Smooth muscle cell (in vitro differentiated cells): ENCODE data around the gene PHF24. TPM values are rescaled to one million over a fixed set of nuclear protein-coding genes. Genes with fewer than 3 reads are reported as not detected.
A peak's percentile ranks its signal among the peaks of the same experiment; 100 is the strongest.

ENCODE experiments used
- DNase-seq: peaks from one replicate; lab custom pipeline; 2025; ENCODE audit not compliant: unreplicated experiment; lab: John Stamatoyannopoulos, UW
- H2AFZ ChIP-seq: fragments of 200-600 bp; sonication (generic); 2 replicates; pipeline ENCODE4 v1.6.0; 2016; ENCODE audit warnings: antibody characterized with exemption, low read depth, mild to moderate bottlenecking
- H3F3A ChIP-seq: fragments of 200-600 bp; sonication (generic); 2 replicates; pipeline ENCODE4 v1.6.0; 2017; ENCODE audit warnings: antibody characterized with exemption, low read depth
- H3K27ac ChIP-seq: fragments of 200-600 bp; sonication (generic); 2 replicates; pipeline ENCODE4 v1.5.1; 2016; ENCODE audit warnings: low read depth, mild to moderate bottlenecking
- H3K27me3 ChIP-seq: fragments of 200-600 bp; sonication (generic); 2 replicates; pipeline ENCODE4 v1.6.1; 2016; ENCODE audit warnings: low read depth, mild to moderate bottlenecking
- H3K36me3 ChIP-seq: fragments of 200-600 bp; sonication (generic); 2 replicates; pipeline ENCODE4 v1.5.1; 2016; ENCODE audit warnings: low read depth
- H3K4me1 ChIP-seq: fragments of 200-600 bp; sonication (generic); 2 replicates; pipeline ENCODE4 v1.5.1; 2016; ENCODE audit warnings: low read depth
- H3K4me2 ChIP-seq: fragments of 200-600 bp; sonication (generic); 2 replicates; pipeline ENCODE4 v1.6.0; 2016; ENCODE audit warnings: mild to moderate bottlenecking
- H3K4me3 ChIP-seq: fragments of 200-600 bp; sonication (generic); 2 replicates; pipeline ENCODE4 v1.5.1; 2016; ENCODE audit warnings: mild to moderate bottlenecking
- H3K79me2 ChIP-seq: fragments of 200-600 bp; sonication (generic); 2 replicates; pipeline ENCODE4 v1.6.0; 2016; ENCODE audit warnings: low read depth, mild to moderate bottlenecking
- H3K9ac ChIP-seq: fragments of 200-600 bp; sonication (generic); 2 replicates; pipeline ENCODE4 v1.6.0; 2016; ENCODE audit warnings: low read depth
- H3K9me3 ChIP-seq: fragments of 200-600 bp; sonication (generic); replicated peaks from 2 replicates; pipeline ENCODE4 v1.5.1; 2016; ENCODE audit warnings: low read depth
- H4K20me1 ChIP-seq: fragments of 200-600 bp; sonication (generic); 2 replicates; pipeline ENCODE4 v1.6.0; 2016; ENCODE audit warnings: low read depth
- CTCF ChIP-seq: fragments of 200-600 bp; sonication (generic); IDR thresholded peaks from 2 replicates; pipeline ENCODE4 v1.5.1; 2017; ENCODE audit warnings: borderline replicate concordance, mild to moderate bottlenecking, antibody characterized with exemption; ENCODE audit not compliant: insufficient read depth, poor library complexity, severe bottlenecking
- WGBS: methylation state at CpG from one replicate; pipeline ENCODE4 v1.1.7; 2016; ENCODE audit warnings: low lambda C conversion rate; 5-methylcytosine and 5-hydroxymethylcytosine counted together
- polyA plus RNA-seq: library from polyadenylated mRNA; unstranded; fragments of >200 nt; fragmentation: Nextera tagmentation; extraction: Ambion mirVana; gene quantifications from 2 replicates; pipeline ENCODE4 v1.2.1, GENCODE V29; 2016
- total RNA-seq: library from RNA; depleted of rRNA; stranded (reverse); fragments of >200 nt; gene quantifications from 2 replicates; pipeline ENCODE4 v1.2.3, GENCODE V29; 2014

Gene PHF24
- total and polyA plus RNA-seq, 2 experiments from 2014 or later = 0.07 to 0.22 TPM

DNA sequence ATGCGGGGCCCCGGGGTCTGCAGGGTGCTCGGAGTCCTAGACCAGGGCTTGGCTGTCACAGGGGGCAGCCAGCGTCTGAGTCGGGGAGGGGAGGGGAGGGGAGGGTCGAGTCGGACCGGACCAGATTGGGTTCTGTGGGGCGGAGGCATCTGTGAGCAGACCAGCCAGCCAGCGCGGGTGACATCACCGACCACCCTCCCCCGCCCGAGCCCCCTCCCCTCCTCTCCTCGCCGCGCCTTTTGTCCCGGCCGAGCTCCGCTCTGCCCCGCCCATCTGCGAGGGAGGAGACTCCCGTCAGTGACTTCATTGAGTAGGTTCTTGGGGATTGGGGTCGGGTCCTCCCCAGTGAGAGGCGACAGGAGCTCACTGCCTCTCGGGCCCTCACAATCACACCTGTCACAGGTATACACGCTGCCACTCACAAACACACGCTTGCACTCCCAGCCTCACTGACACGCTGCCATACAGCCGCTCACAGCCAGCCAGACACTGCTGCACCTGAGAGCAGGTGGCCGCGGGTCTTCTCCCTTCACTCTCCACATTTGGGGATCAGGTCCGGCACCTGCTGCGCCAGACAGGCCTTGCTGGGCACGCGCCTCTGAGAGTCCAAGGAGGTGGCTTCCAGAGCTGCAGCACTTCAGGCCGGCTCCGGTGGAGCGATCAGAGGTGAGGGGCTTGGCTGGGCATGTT, 32.0 kb downstream of the PHF24 start:
- Histone ChIP-seq H3K27me3 (no peaks in the 10 kb centered on the region), H3F3A (peaks cover 37% of the 10 kb centered on the region), H3K79me2 (no peaks in the 10 kb centered on the region), H3K36me3 (no peaks in the 10 kb centered on the region), H3K9me3 (no peaks in the 10 kb centered on the region), H3K4me1 (peaks cover 46% of the 10 kb centered on the region), H3K4me3 (peak overlapping the region; percentile 67), H3K4me2 (peak overlapping the region; percentile 87), H4K20me1 (peaks cover 9% of the 10 kb centered on the region), H2AFZ (no peak overlapping the region), H3K27ac (peak overlapping the region; percentile 100), H3K9ac (peak overlapping the region; percentile 98)
- WGBS = 4% methylated on average over 15 of the region's 39 CpGs
- TF ChIP-seq CTCF = no peak
- peak; percentile 80 for DNase-seq

GRCh38 chr9:34990908-34991606, 33.0 kb downstream of the PHF24 start:
- TF ChIP-seq CTCF = no peak
- no peaks in the 10 kb centered on the region for H3K79me2 ChIP-seq
- H3K9ac ChIP-seq = peak overlapping the region; percentile 98
- H3K4me2 ChIP-seq = peak overlapping the region; percentile 87
- H3F3A ChIP-seq = peaks cover 46% of the 10 kb centered on the region
- H3K36me3 ChIP-seq = no peaks in the 10 kb centered on the region
- peak overlapping the region; percentile 100 for H3K27ac ChIP-seq
- peaks cover 9% of the 10 kb centered on the region for H4K20me1 ChIP-seq
- peaks cover 56% of the 10 kb centered on the region for H3K4me1 ChIP-seq
- WGBS = 42% methylated on average over 7 of the region's 7 CpGs
- no peaks in the 10 kb centered on the region for H3K9me3 ChIP-seq
- no peak for DNase-seq
- H2AFZ ChIP-seq = no peak overlapping the region
- peak overlapping the region; percentile 8 for H3K4me3 ChIP-seq
- no peaks in the 10 kb centered on the region for H3K27me3 ChIP-seq

- Histone ChIP-seq H3K4me1 (peaks cover 57% of the 10 kb centered on the region), H4K20me1 (peaks cover 9% of the 10 kb centered on the region), H3K36me3 (no peaks in the 10 kb centered on the region), H2AFZ (no peak overlapping the region), H3K9me3 (no peaks in the 10 kb centered on the region), H3K79me2 (no peaks in the 10 kb centered on the region), H3K9ac (peak overlapping the region; percentile 84), H3K27ac (peak overlapping the region; percentile 100), H3K27me3 (no peaks in the 10 kb centered on the region), H3K4me3 (no peak overlapping the region), H3F3A (peaks cover 49% of the 10 kb centered on the region), H3K4me2 (peak overlapping the region; percentile 74)
- WGBS = 54% methylated on average over 9 of the region's 15 CpGs
- no peak for DNase-seq
- peak; percentile 16 for TF ChIP-seq CTCF
These were observed 33.7 kb downstream of the PHF24 start for GRCh38 chr9:34991607-34992375.
